SK-N-SH (cell line): ENCODE measurements around the gene ZDHHC19. TPM values are rescaled to one million over a fixed set of nuclear protein-coding genes. Genes with fewer than 3 reads are reported as not detected.

Experiments
- CTCF ChIA-PET: fragments of 300-600, 350-600 bp; formaldehyde crosslinking; extraction: SDS; loops from one replicate; lab custom pipeline; 2021; lab: Yijun Ruan, JAX
- POLR2A ChIA-PET: fragments of 350-600 bp; sonication (Branson Sonifier 250); formaldehyde crosslinking; extraction: SDS; loops from one replicate; lab custom pipeline; 2020; ENCODE audit warnings: antibody characterized with exemption, inconsistent platforms; lab: Yijun Ruan, JAX
- DNase-seq: peaks from one replicate; pipeline ENCODE4 v3.0.0; 2012
- H2AFZ ChIP-seq: fragments of 200-600 bp; sonication (generic); 2 replicates; pipeline ENCODE4 v1.8.1; 2016; ENCODE audit warnings: antibody characterized with exemption, mild to moderate bottlenecking, low read depth
- H3F3A ChIP-seq: fragments of 200-600 bp; sonication (generic); replicated peaks from 2 replicates; pipeline ENCODE3; 2016; ENCODE audit warnings: antibody characterized with exemption, mild to moderate bottlenecking; ENCODE audit not compliant: insufficient read depth
- H3K27ac ChIP-seq, 2 experiments: fragments of 200-500 bp in 1 of 2; fragments of 200-600 bp in 1 of 2; sonication (Bioruptor generic) in 1 of 2; sonication (generic), shearing (Covaris generic) in 1 of 2; 2 replicates each; pipeline versions ENCODE4 v1.5.1 to v1.6.1; 2014 to 2016; ENCODE audit warnings: low read depth in 2 of 2, inconsistent platforms in 1 of 2, low read length in 1 of 2, mild to moderate bottlenecking in 1 of 2, mixed read lengths in 1 of 2
- H3K27me3 ChIP-seq: fragments of 200-600 bp; sonication (generic), shearing (Covaris generic); 2 replicates; pipeline ENCODE4 v1.6.1; 2016; ENCODE audit warnings: mixed run types; ENCODE audit not compliant: insufficient read depth
- H3K36me3 ChIP-seq, 2 experiments: fragments of 200-500 bp in 1 of 2; fragments of 200-600 bp in 1 of 2; sonication (Bioruptor generic) in 1 of 2; sonication (generic) in 1 of 2; replicated peaks in 1 of 2; 2 replicates each; pipeline versions ENCODE3 to v1.5.1; 2014 to 2016; ENCODE audit warnings: low read length in 1 of 2, mild to moderate bottlenecking in 1 of 2; ENCODE audit not compliant: insufficient read depth in 2 of 2, control insufficient read depth in 1 of 2
- H3K4me1 ChIP-seq, 2 experiments: fragments of 200-500 bp in 1 of 2; fragments of 200-600 bp in 1 of 2; sonication (Bioruptor generic) in 1 of 2; sonication (generic), shearing (Covaris generic) in 1 of 2; 2 replicates each; pipeline versions ENCODE4 v1.5.1 to v1.6.1; 2014 to 2016; ENCODE audit warnings: low read depth in 1 of 2, low read length in 1 of 2, mixed run types in 1 of 2; ENCODE audit not compliant: insufficient read depth in 2 of 2, control insufficient read depth in 1 of 2
- H3K4me2 ChIP-seq: fragments of 200-600 bp; sonication (generic), shearing (Covaris generic); 2 replicates; pipeline ENCODE4 v1.6.1; 2017; ENCODE audit warnings: mixed run types
- H3K4me3 ChIP-seq, 2 experiments: fragments of 200-500 bp in 1 of 2; fragments of 200-600 bp in 1 of 2; sonication (Bioruptor generic) in 1 of 2; sonication (generic), shearing (Covaris generic) in 1 of 2; 2 replicates each; pipeline versions ENCODE4 v1.5.1 to v1.8.1; 2014 to 2016; ENCODE audit warnings: low read depth in 2 of 2, inconsistent platforms in 1 of 2, low read length in 1 of 2, mild to moderate bottlenecking in 1 of 2, mixed read lengths in 1 of 2, moderate library complexity in 1 of 2
- H3K79me2 ChIP-seq: fragments of 200-600 bp; sonication (generic); 2 replicates; pipeline ENCODE4 v1.8.1; 2017; ENCODE audit warnings: mild to moderate bottlenecking; ENCODE audit not compliant: insufficient read depth
- H3K9ac ChIP-seq: fragments of 200-600 bp; sonication (generic); 2 replicates; pipeline ENCODE4 v1.6.1; 2017; ENCODE audit warnings: mixed run types
- H3K9me2 ChIP-seq: fragments of 200-600 bp; sonication (generic); 2 replicates; pipeline ENCODE4 v1.6.1; 2017; ENCODE audit warnings: mixed run types
- H3K9me3 ChIP-seq: fragments of 200-600 bp; sonication (generic); 2 replicates; pipeline ENCODE4 v1.6.1; 2017; ENCODE audit warnings: mixed run types, mild to moderate bottlenecking, moderate library complexity
- H4K20me1 ChIP-seq: fragments of 200-600 bp; sonication (generic); 2 replicates; pipeline ENCODE4 v1.6.1; 2017; ENCODE audit warnings: mild to moderate bottlenecking, mixed run types; ENCODE audit not compliant: insufficient read depth
- CHD2 ChIP-seq: fragments of 150-350 bp; IDR thresholded peaks from 2 replicates; pipeline ENCODE4 v1.6.1; 2018; ENCODE audit warnings: low read length; ENCODE audit not compliant: partially characterized antibody
- CTCF ChIP-seq: fragments of 200-600 bp; sonication (generic); IDR thresholded peaks from 2 replicates; pipeline ENCODE4 v1.6.1; 2017; ENCODE audit warnings: antibody characterized with exemption, mild to moderate bottlenecking, moderate library complexity
- GATA2 ChIP-seq: sonication (generic); formaldehyde crosslinking; IDR thresholded peaks from 2 replicates; pipeline ENCODE4 v1.5.0; 2020; ENCODE audit warnings: mild to moderate bottlenecking, missing genetic modification reagents
- IRF3 ChIP-seq: fragments of 150-350 bp; IDR thresholded peaks from 2 replicates; pipeline ENCODE4 v1.6.1; 2016; ENCODE audit warnings: mild to moderate bottlenecking, low read depth, low read length
- MAX ChIP-seq: IDR thresholded peaks from 2 replicates; pipeline ENCODE4 v1.4.0; 2012; ENCODE audit warnings: low read depth
- MXI1 ChIP-seq: IDR thresholded peaks from 2 replicates; pipeline ENCODE4 v1.6.1; 2012; ENCODE audit warnings: mild to moderate bottlenecking, low read depth, low read length, improper control_type of control experiment
- PBX3 ChIP-seq: IDR thresholded peaks from 2 replicates; pipeline ENCODE4; 2012
- RCOR1 ChIP-seq: fragments of 150-350 bp; IDR thresholded peaks from 2 replicates; pipeline ENCODE4 v1.6.1; 2017; ENCODE audit warnings: antibody characterized with exemption, low read length
- RFX5 ChIP-seq: IDR thresholded peaks from 2 replicates; pipeline ENCODE4 v1.6.1; 2012; ENCODE audit warnings: mild to moderate bottlenecking, improper control_type of control experiment, low read length
- SIN3A ChIP-seq: IDR thresholded peaks from 2 replicates; pipeline ENCODE4 v1.6.1; 2012; ENCODE audit warnings: low read depth, mild to moderate bottlenecking, low read length, moderate library complexity, borderline replicate concordance
- SMC3 ChIP-seq: IDR thresholded peaks from 2 replicates; pipeline ENCODE4 v1.6.1; 2012; ENCODE audit warnings: low read depth, low read length, improper control_type of control experiment
- TAF1 ChIP-seq: IDR thresholded peaks from 2 replicates; pipeline ENCODE4 v1.6.1; 2012; ENCODE audit warnings: low read depth, mild to moderate bottlenecking, low read length, moderate library complexity, borderline replicate concordance
- TEAD4 ChIP-seq: IDR thresholded peaks from 2 replicates; pipeline ENCODE4 v1.4.0; 2012; ENCODE audit warnings: mild to moderate bottlenecking, borderline replicate concordance; ENCODE audit not compliant: insufficient read depth
- USF2 ChIP-seq: fragments of 150-350 bp; IDR thresholded peaks from 2 replicates; pipeline ENCODE4 v1.6.1; 2017; ENCODE audit warnings: antibody characterized with exemption, low read length, low read depth, borderline replicate concordance
- WGBS: methylation state at CpG from one replicate; pipeline ENCODE4 v1.1.6; 2017; ENCODE audit warnings: low lambda C conversion rate; 5-methylcytosine and 5-hydroxymethylcytosine counted together
- polyA plus RNA-seq, 3 experiments: library from polyadenylated mRNA; depleted of rRNA; stranded (reverse); fragments of >200 nt; gene quantifications; 2 replicates each; pipeline ENCODE4 v1.2.3, GENCODE V29; 2012

The ZDHHC19 gene
- polyA plus RNA-seq, 1 of the 3 experiments (the other 2 are of a cell fraction): not detected

GRCh38 chr3:196178993-196179379 is 32.2 kb downstream of the ZDHHC19 start:
- no peak for TF ChIP-seq MXI1
- TF ChIP-seq RCOR1: no peak
- Histone ChIP-seq H3K4me1 (peaks cover 0 to 10% of the 10 kb centered on the region in 2 experiments; a peak in 2 of 4 replicates), H3K27ac (no peak overlapping the region), H3K4me2 (no peak overlapping the region), H3K36me3 (no peaks in the 10 kb centered on the region), H2AFZ (no peak overlapping the region), H3K4me3 (no peak overlapping the region), H3K9me3 (no peaks in the 10 kb centered on the region), H3K79me2 (no peaks in the 10 kb centered on the region), H3K9ac (no peak overlapping the region), H3K27me3 (no peaks in the 10 kb centered on the region), H4K20me1 (no peaks in the 10 kb centered on the region), H3K9me2 (no peaks in the 10 kb centered on the region), H3F3A (no peaks in the 10 kb centered on the region)
- WGBS: 82% methylated on average over 6 of the region's 6 CpGs
- CTCF ChIA-PET: interaction anchor here (0.8 to 1.8 kb wide), 3 partner anchors 13 to 105 kb away, joined by 3 to 4 read pairs (median 3); no protein-coding TSS in a partner anchor
- DNase-seq: no peak
- POLR2A ChIA-PET: no interaction called here

GRCh38 chr3:196177967-196178366 is 33.2 kb downstream of the ZDHHC19 start:
- ChIA-PET CTCF (interaction anchor here (1.3 kb wide), 1 partner anchor 18 kb away, joined by 3 read pairs; no protein-coding TSS in a partner anchor), POLR2A (no interaction called here)
- Histone ChIP-seq H3K9me3 (no peaks in the 10 kb centered on the region), H3K79me2 (no peaks in the 10 kb centered on the region), H3K27me3 (no peaks in the 10 kb centered on the region), H3F3A (no peaks in the 10 kb centered on the region), H3K4me3 (no peak overlapping the region), H4K20me1 (no peaks in the 10 kb centered on the region), H3K4me1 (peaks cover 0 to 10% of the 10 kb centered on the region in 2 experiments; a peak in 2 of 4 replicates), H2AFZ (no peak overlapping the region), H3K4me2 (no peak overlapping the region), H3K9me2 (no peaks in the 10 kb centered on the region), H3K27ac (no peak overlapping the region), H3K36me3 (no peaks in the 10 kb centered on the region), H3K9ac (no peak overlapping the region)
- DNase-seq: peak; percentile 12
- 77% methylated on average over 4 of the region's 4 CpGs for WGBS
- TF ChIP-seq MAX: no peak
- TF ChIP-seq RFX5: no peak
- TF ChIP-seq PBX3: no peak
- TF ChIP-seq RCOR1: no peak
- no peak for TF ChIP-seq SMC3
- TF ChIP-seq SIN3A: no peak

GRCh38 chr3:196177567-196177966 is 33.6 kb downstream of the ZDHHC19 start:
- Histone ChIP-seq H3K9me3 (no peaks in the 10 kb centered on the region), H3K27me3 (no peaks in the 10 kb centered on the region), H3K36me3 (no peaks in the 10 kb centered on the region), H3K4me2 (no peak overlapping the region), H3K4me3 (no peak overlapping the region), H2AFZ (no peak overlapping the region), H3K27ac (no peak overlapping the region), H3K9ac (no peak overlapping the region), H3K79me2 (no peaks in the 10 kb centered on the region), H3K9me2 (no peaks in the 10 kb centered on the region), H3K4me1 (peaks cover 0 to 10% of the 10 kb centered on the region in 2 experiments; a peak in 2 of 4 replicates), H3F3A (no peaks in the 10 kb centered on the region), H4K20me1 (no peaks in the 10 kb centered on the region)
- CTCF ChIA-PET: interaction anchor here (1.3 kb wide), 1 partner anchor 19 kb away, joined by 3 read pairs; no protein-coding TSS in a partner anchor
- 84% methylated on average over 16 of the region's 16 CpGs for WGBS
- POLR2A ChIA-PET: no interaction called here
- no peak for DNase-seq
- TF ChIP-seq USF2 (no peak), MXI1 (no peak), GATA2 (no peak), TAF1 (no peak), TEAD4 (no peak), RFX5 (no peak), CTCF (no peak), IRF3 (no peak), CHD2 (no peak)
